Chondrocyte (in vitro differentiated cells): ENCODE results near the gene RAB28. TPM values are rescaled to one million over a fixed set of nuclear protein-coding genes. Genes with fewer than 3 reads are reported as not detected.
"Not testable (repeated sequence)": the region's sequence is repeated elsewhere in the genome, so short reads cannot be mapped to it uniquely, and the experiment has no call there.

Experiments used
- DNase-seq: peaks from one replicate; pipeline ENCODE4 v3.0.0; 2021; ENCODE audit warnings: mixed read lengths, low spot score
- H3K27ac Mint-ChIP-seq: one replicate; pipeline ENCODE4 v1.8.0; 2021; ENCODE audit warnings: mild to moderate bottlenecking, moderate library complexity, mixed read lengths; ENCODE audit not compliant: unreplicated experiment
- H3K27me3 Mint-ChIP-seq: 2 replicates; pipeline ENCODE4 v1.8.0; 2021; ENCODE audit warnings: low read depth, mixed read lengths
- H3K36me3 Mint-ChIP-seq: 2 replicates; pipeline ENCODE4 v1.8.0; 2021; ENCODE audit warnings: low read depth, mixed read lengths
- H3K4me1 Mint-ChIP-seq: 2 replicates; pipeline ENCODE4 v1.8.0; 2021; ENCODE audit warnings: low read depth, mild to moderate bottlenecking, mixed read lengths
- H3K4me3 Mint-ChIP-seq: one replicate; pipeline ENCODE4 v1.8.0; 2021; ENCODE audit warnings: mild to moderate bottlenecking, moderate library complexity, mixed read lengths; ENCODE audit not compliant: unreplicated experiment
- H3K9me3 Mint-ChIP-seq: 2 replicates; pipeline ENCODE4 v1.8.0; 2021; ENCODE audit warnings: low read depth, mixed read lengths
- CTCF ChIP-seq: fragments of 200-600 bp; sonication (generic); IDR thresholded peaks from 2 replicates; pipeline ENCODE4 v1.5.0; 2021; ENCODE audit warnings: antibody characterized with exemption, mild to moderate bottlenecking, moderate library complexity
- total RNA-seq: library from RNA; stranded (reverse); gene quantifications from 3 replicates; pipeline ENCODE4 v1.2.1, GENCODE V29; 2021

Gene RAB28
- total RNA-seq, 1 donor from 2014 or later, result 11.3 TPM

GRCh38 chr4:13403833-13404232, 80.3 kb downstream of the RAB28 start:
- peak; percentile 59 for TF ChIP-seq CTCF

DNA sequence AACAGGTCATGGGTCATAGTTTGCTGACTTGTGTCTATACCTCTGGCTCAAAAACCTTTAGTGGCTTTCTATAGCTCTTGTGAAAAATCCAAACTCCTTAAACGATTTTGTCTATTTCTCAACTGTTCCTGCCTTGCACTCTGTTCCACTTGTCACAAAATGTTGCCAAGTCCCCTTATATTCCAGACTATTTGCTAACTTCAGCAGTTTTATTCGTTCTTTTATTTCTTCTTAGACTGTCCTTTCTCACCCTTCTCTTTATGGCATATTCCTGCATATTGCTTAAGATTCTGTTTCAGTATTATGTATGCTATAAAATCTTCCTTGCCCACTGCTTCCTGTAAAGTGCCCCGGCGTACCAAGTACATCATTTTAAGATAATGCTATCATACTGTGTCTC, 80.8 kb downstream of the RAB28 start:
- peaks cover 16% of the 10 kb centered on the region for H3K4me1 Mint-ChIP-seq
- no peak overlapping the region for H3K4me3 Mint-ChIP-seq
- TF ChIP-seq CTCF, result no peak
- no peak overlapping the region for H3K27ac Mint-ChIP-seq
- no peaks in the 10 kb centered on the region for H3K27me3 Mint-ChIP-seq
- DNase-seq, result no peak
- peaks cover 5% of the 10 kb centered on the region for H3K36me3 Mint-ChIP-seq
- no peaks in the 10 kb centered on the region for H3K9me3 Mint-ChIP-seq

More at GRCh38 chr4:13403833-13404232, 80.3 kb downstream of the RAB28 start:
- Mint-ChIP-seq H3K4me3 (no peak overlapping the region), H3K9me3 (no peaks in the 10 kb centered on the region), H3K27ac (no peak overlapping the region), H3K4me1 (peaks cover 16% of the 10 kb centered on the region), H3K36me3 (peaks cover 5% of the 10 kb centered on the region), H3K27me3 (no peaks in the 10 kb centered on the region)
- DNase-seq, result no peak

- TF ChIP-seq CTCF, result no peak
- Mint-ChIP-seq H3K27ac (no peak overlapping the region), H3K4me3 (no peak overlapping the region), H3K4me1 (peaks cover 16% of the 10 kb centered on the region), H3K9me3 (no peaks in the 10 kb centered on the region), H3K27me3 (no peaks in the 10 kb centered on the region), H3K36me3 (no peaks in the 10 kb centered on the region)
- no peak for DNase-seq
Observed at GRCh38 chr4:13399257-13399656, 84.9 kb downstream of the RAB28 start.

DNA sequence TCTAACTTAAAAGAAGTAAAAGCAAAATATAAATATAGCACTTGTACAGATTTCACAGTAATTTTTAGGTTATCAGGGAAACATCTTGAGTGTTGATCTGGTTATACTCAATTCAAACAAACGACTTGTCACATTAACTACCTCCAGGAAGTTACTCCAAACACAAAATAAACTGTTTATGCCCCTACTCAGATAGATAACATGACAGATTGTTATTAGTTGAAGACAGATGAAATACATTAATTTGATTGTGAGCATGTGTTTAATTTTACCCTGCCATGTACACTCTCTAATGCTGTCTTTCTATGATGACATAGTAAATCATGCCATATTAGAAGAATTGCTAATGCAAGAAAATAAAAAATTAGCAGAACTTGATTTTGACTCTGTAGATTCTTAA, 88.0 kb downstream of the RAB28 start:
- H3K36me3 Mint-ChIP-seq, result no peaks in the 10 kb centered on the region
- TF ChIP-seq CTCF, result no peak
- H3K9me3 Mint-ChIP-seq, result peaks cover under 1% of the 10 kb centered on the region
- DNase-seq, result no peak
- no peak overlapping the region for H3K4me3 Mint-ChIP-seq
- H3K27ac Mint-ChIP-seq, result no peak overlapping the region
- peaks cover 8% of the 10 kb centered on the region for H3K4me1 Mint-ChIP-seq
- no peaks in the 10 kb centered on the region for H3K27me3 Mint-ChIP-seq

DNA sequence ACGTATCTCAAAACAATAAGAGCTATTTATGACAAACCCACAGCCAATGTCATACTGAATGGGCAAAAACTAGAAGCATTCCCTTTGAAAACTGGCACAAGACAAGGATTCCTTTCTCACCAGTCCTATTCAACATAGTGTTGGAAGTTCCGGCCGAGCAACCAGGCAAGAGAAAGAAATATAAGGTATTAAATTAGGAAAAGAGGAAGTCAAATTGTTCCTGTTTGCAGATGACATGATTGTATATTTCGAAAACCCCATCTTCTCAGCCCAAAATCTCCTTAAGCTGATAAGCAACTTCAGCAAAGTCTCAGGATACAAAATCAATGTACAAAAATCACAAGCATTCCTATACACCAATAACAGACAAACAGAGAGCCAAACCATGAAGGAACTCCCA, 94.2 kb downstream of the RAB28 start:
- not testable (repeated sequence) for H3K4me3 Mint-ChIP-seq, DNase-seq, H3K27ac Mint-ChIP-seq, H3K4me1 Mint-ChIP-seq, H3K36me3 Mint-ChIP-seq, H3K27me3 Mint-ChIP-seq
- peaks cover 13% of the 10 kb centered on the region for H3K9me3 Mint-ChIP-seq

DNA sequence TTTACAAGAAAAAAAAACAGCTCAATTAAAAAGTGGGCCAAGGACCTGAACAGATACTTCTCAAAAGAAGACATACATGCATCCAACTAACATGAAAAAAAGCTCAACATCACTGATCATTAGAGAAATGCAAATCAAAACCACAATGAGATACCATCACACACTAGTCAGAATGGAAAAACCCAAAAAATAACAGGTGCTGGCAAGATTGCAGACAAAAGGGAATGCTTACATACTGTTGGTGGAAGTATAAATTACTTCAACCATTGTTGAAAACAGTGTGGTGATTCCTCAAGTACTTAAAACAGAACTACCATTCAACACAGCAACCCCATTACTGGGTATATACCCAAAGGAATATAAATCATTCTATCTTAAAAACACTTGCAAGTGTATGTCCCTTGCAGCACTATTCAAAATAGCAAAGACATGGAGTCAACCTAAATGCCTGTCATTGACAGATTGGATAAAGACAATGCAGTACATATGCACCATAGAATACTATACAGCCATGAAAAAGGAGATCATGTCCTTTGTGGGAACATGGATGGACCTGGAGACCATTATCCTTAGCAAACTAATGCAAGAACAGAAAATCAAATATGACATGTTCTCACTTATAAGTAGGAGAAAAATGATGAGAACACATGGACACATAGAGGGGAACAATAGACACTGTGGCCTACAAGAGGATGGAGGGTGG, 97.6 kb downstream of the RAB28 start:
- H3K27me3 Mint-ChIP-seq, result no peaks in the 10 kb centered on the region
- peaks cover 15% of the 10 kb centered on the region for H3K9me3 Mint-ChIP-seq
- no peak for DNase-seq
- H3K4me3 Mint-ChIP-seq, result no peak overlapping the region
- H3K27ac Mint-ChIP-seq, result no peak overlapping the region
- H3K4me1 Mint-ChIP-seq, result peaks cover 8% of the 10 kb centered on the region
- TF ChIP-seq CTCF, result no peak
- peaks cover 3% of the 10 kb centered on the region for H3K36me3 Mint-ChIP-seq
